Uterus (tissue), 2 donors: Measurements from ENCODE around the gene ZNF536.

Source experiments
- POLR2A ChIP-seq, 2 donors: fragments of 450-650 bp; IDR thresholded peaks; one replicate each; pipeline ENCODE4 v1.6.1; 2016; ENCODE audit warnings: antibody characterized with exemption in 2 of 2, mild to moderate bottlenecking in 1 of 2, moderate library complexity in 1 of 2
- TF ChIP-seq, protein P1 (sequence below), 4 experiments: fragments of 200-600 bp in 2 of 4; fragments of 450-650 bp in 2 of 4; sonication (generic) in 2 of 4; IDR thresholded peaks; one replicate each; pipeline ENCODE4 v1.5.1; 2016 to 2019; ENCODE audit warnings: antibody characterized with exemption in 4 of 4, mild to moderate bottlenecking in 2 of 4, moderate library complexity in 1 of 4

DNA sequence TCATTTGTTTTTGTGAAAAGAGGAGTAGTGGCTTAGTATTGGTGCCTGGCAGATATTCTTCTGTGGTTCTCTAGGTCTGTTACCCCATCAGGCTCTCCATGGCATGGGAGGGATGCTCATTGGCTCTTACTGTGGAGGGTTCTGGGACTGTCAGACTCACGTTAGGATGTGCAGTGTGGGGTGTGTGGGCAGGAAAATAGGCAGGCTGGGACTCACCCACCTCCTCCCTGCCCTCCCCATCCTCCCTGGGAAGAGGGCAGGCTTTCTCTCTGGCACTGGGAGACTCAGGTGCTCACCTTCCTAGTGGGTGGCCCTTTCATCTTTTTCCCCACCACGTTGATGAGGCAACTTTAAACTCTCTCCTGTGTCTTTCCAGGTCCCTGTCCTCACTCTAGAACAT, 44.2 kb downstream of the ZNF536 start:
- TF ChIP-seq, protein P1, sequence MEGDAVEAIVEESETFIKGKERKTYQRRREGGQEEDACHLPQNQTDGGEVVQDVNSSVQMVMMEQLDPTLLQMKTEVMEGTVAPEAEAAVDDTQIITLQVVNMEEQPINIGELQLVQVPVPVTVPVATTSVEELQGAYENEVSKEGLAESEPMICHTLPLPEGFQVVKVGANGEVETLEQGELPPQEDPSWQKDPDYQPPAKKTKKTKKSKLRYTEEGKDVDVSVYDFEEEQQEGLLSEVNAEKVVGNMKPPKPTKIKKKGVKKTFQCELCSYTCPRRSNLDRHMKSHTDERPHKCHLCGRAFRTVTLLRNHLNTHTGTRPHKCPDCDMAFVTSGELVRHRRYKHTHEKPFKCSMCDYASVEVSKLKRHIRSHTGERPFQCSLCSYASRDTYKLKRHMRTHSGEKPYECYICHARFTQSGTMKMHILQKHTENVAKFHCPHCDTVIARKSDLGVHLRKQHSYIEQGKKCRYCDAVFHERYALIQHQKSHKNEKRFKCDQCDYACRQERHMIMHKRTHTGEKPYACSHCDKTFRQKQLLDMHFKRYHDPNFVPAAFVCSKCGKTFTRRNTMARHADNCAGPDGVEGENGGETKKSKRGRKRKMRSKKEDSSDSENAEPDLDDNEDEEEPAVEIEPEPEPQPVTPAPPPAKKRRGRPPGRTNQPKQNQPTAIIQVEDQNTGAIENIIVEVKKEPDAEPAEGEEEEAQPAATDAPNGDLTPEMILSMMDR (IDR thresholded peaks at IDR 0.05), result no peak
- TF ChIP-seq POLR2A (IDR thresholded peaks at IDR 0.05), result no peak
